Thyroid gland (tissue), 4 donors: ENCODE results near the gene DUSP15.

Experiments used
- CTCF ChIP-seq, 6 experiments: fragments of 200-600 bp in 3 of 6; fragments of 450-650 bp in 3 of 6; sonication (generic) in 3 of 6; IDR thresholded peaks; one replicate each; pipeline ENCODE4 v1.5.1; 2016 to 2019; ENCODE audit warnings: antibody characterized with exemption in 6 of 6, mild to moderate bottlenecking in 2 of 6, inconsistent platforms in 1 of 6, moderate library complexity in 1 of 6
- POLR2A ChIP-seq, 2 donors: fragments of 450-650 bp; IDR thresholded peaks; one replicate each; pipeline ENCODE4 v1.6.1; 2017; ENCODE audit warnings: antibody characterized with exemption in 2 of 2, mild to moderate bottlenecking in 2 of 2, moderate library complexity in 1 of 2

DNA sequence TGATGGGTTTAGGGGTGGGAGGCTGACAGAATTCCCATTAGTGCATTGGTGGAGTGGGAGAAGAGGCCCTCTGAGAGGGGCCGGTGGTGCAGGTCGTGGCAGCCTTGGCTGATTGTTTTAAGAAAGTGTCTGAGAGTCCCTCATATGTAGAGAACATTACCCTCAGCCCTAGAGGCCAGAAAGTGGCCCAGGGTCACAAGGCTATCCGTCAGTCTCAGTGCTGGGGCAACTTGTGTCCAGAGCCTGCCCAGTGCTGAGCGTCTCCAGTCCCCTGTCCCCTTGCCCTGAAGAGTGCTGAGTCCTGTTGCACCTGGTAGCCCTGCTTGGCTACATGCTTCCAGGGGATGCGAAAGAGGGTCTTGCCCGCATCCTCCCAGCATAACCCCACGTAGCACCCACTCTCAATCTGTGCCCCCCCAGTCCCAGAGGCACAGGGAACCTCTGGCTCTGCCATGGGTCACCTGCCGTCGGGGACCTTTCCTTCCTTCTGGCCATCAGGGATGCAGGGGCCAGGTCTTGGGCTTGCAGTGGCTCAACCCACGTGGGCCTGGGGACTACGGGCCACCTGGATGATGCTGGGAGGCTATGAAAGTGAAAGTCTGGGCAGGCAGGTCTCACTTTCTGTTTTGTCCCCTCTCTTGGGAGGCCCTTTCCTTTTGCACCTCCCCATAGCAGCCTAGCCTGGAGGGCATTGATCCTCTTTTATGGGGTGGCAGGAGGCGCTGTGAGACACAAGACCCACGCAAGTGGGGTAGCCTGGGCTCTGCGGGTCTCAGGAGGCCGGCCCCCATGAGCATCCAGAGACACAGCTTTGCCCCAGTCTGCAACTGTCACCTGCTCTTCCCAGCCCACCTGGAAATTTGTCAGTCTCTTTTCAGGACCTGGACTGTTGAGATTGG lies 12.2 kb downstream of the DUSP15 start:
- TF ChIP-seq POLR2A (IDR thresholded peaks at IDR 0.05) (no peak), CTCF (IDR thresholded peaks at IDR 0.05) (no peak)
